CD8-positive, alpha-beta memory T cell (primary cell): ENCODE measurements around the gene GRXCR2. TPM values are rescaled to one million over a fixed set of nuclear protein-coding genes. Genes with fewer than 3 reads are reported as not detected.
A peak's percentile ranks its signal among the peaks of the same experiment; 100 is the strongest.

Experiments used
- CTCF ChIA-PET: fragments of 350-600 bp; sonication (Branson Sonifier 250); formaldehyde crosslinking; loops from one replicate; lab custom pipeline; 2021; ENCODE audit warnings: antibody characterized with exemption; lab: Charles Lee
- POLR2A ChIA-PET: fragments of 350-600 bp; sonication (Branson Sonifier 250); formaldehyde crosslinking; loops from one replicate; lab custom pipeline; 2021; ENCODE audit warnings: antibody characterized with exemption; lab: Charles Lee
- DNase-seq, 5 donors: peaks; one replicate each; pipeline versions ENCODE4 v3.0.0 to v3.0.0-alpha.2; 2020 to 2022; ENCODE audit warnings: mixed read lengths in 1 of 5
- H3K27ac ChIP-seq: one replicate; pipeline ENCODE4 v1.7.0; 2013; ENCODE audit warnings: low read depth, mild to moderate bottlenecking, low read length, moderate library complexity
- H3K27me3 ChIP-seq: 2 replicates; pipeline ENCODE4 v1.7.0; 2013; ENCODE audit warnings: low read length, mild to moderate bottlenecking; ENCODE audit not compliant: insufficient read depth, poor library complexity, severe bottlenecking
- H3K36me3 ChIP-seq: 2 replicates; pipeline ENCODE4 v1.7.0; 2013; ENCODE audit warnings: mild to moderate bottlenecking, low read length, moderate library complexity; ENCODE audit not compliant: insufficient read depth
- H3K4me1 ChIP-seq: 2 replicates; pipeline ENCODE4 v1.7.0; 2013; ENCODE audit warnings: mild to moderate bottlenecking, low read length, moderate library complexity; ENCODE audit not compliant: insufficient read depth
- H3K4me3 ChIP-seq: 2 replicates; pipeline ENCODE4 v1.7.0; 2013; ENCODE audit warnings: mild to moderate bottlenecking, low read length
- H3K9me3 ChIP-seq: 2 replicates; pipeline ENCODE4 v1.7.0; 2013; ENCODE audit warnings: mild to moderate bottlenecking, low read length
- H3K27ac Mint-ChIP-seq, 8 donors: one replicate each; pipeline ENCODE4 v1.8.0; 2020 to 2021; ENCODE audit warnings: mixed read lengths in 8 of 8, mild to moderate bottlenecking in 6 of 8, inconsistent platforms in 3 of 8, moderate library complexity in 3 of 8
- H3K27me3 Mint-ChIP-seq, 2 donors: one replicate each; pipeline ENCODE4 v1.8.0; 2020 to 2021; ENCODE audit warnings: mixed read lengths in 2 of 2, mild to moderate bottlenecking in 1 of 2, moderate library complexity in 1 of 2
- H3K36me3 Mint-ChIP-seq, 3 donors: one replicate each; pipeline ENCODE4 v1.8.0; 2020 to 2021; ENCODE audit warnings: mixed read lengths in 3 of 3, inconsistent platforms in 1 of 3, mild to moderate bottlenecking in 1 of 3
- H3K4me1 Mint-ChIP-seq, 3 donors: one replicate each; pipeline ENCODE4 v1.8.0; 2020 to 2021; ENCODE audit warnings: mixed read lengths in 3 of 3, inconsistent platforms in 1 of 3, mild to moderate bottlenecking in 1 of 3
- H3K4me3 Mint-ChIP-seq, 7 donors: one replicate each; pipeline ENCODE4 v1.8.0; 2020 to 2021; ENCODE audit warnings: mixed read lengths in 7 of 7, mild to moderate bottlenecking in 6 of 7, moderate library complexity in 4 of 7, inconsistent platforms in 2 of 7
- H3K9me3 Mint-ChIP-seq, 5 donors: one replicate each; pipeline ENCODE4 v1.8.0; 2020 to 2022; ENCODE audit warnings: mixed read lengths in 5 of 5, mild to moderate bottlenecking in 3 of 5, moderate library complexity in 2 of 5, inconsistent platforms in 1 of 5
- polyA plus RNA-seq: library from polyadenylated mRNA; unstranded; fragments of 300-500 nt; fragmentation: Illumina TruSeq; gene quantifications from one replicate; pipeline ENCODE4 v1.2.3, GENCODE V29; 2021
- total RNA-seq, 2 experiments: library from RNA; stranded (reverse); gene quantifications; one replicate each; pipeline ENCODE4 v1.2.3, GENCODE V29; 2021

GRXCR2 gene
- total and polyA plus RNA-seq, 3 experiments from 2014 or later, result not detected

GRCh38 chr5:145856285-145856818 is 16.5 kb downstream of the GRXCR2 start:
- DNase-seq, result no peak
- H3K9me3 Mint-ChIP-seq, result no peaks in the 10 kb centered on the region
- H3K9me3 ChIP-seq, result no peaks in the 10 kb centered on the region
- H3K4me1 Mint-ChIP-seq, result peaks cover 0 to 4% (median 0%) of the 10 kb centered on the region in 3 donors
- H3K27ac Mint-ChIP-seq, result peak overlapping the region in 1 of 8 donors; percentile 44
- H3K27ac ChIP-seq, result no peak overlapping the region
- ChIA-PET CTCF (no interaction called here), POLR2A (no interaction called here)
- no peaks in the 10 kb centered on the region for H3K36me3 ChIP-seq
- peak overlapping the region in 3 of 7 donors; percentile 10 to 21 (median 19) for H3K4me3 Mint-ChIP-seq
- H3K27me3 Mint-ChIP-seq, result peaks cover 0 to 5% of the 10 kb centered on the region in 2 donors
- H3K36me3 Mint-ChIP-seq, result no peaks in the 10 kb centered on the region
- H3K27me3 ChIP-seq, result no peaks in the 10 kb centered on the region
- H3K4me1 ChIP-seq, result no peaks in the 10 kb centered on the region
- H3K4me3 ChIP-seq, result no peak overlapping the region

- POLR2A ChIA-PET, result no interaction called here
- Histone ChIP-seq H3K27me3 (no peaks in the 10 kb centered on the region), H3K4me1 (no peaks in the 10 kb centered on the region), H3K36me3 (no peaks in the 10 kb centered on the region), H3K27ac (no peak overlapping the region), H3K4me3 (no peak overlapping the region), H3K9me3 (no peaks in the 10 kb centered on the region)
- DNase-seq, result no peak
- Mint-ChIP-seq H3K9me3 (no peaks in the 10 kb centered on the region), H3K4me1 (peaks cover 0 to 4% (median 0%) of the 10 kb centered on the region in 3 donors), H3K27ac (no peak overlapping the region), H3K27me3 (peaks cover 0 to 5% of the 10 kb centered on the region in 2 donors), H3K36me3 (no peaks in the 10 kb centered on the region), H3K4me3 (no peak overlapping the region)
- CTCF ChIA-PET, result no interaction called here
These were observed 17.0 kb downstream of the GRXCR2 start for GRCh38 chr5:145855763-145856267.

DNA sequence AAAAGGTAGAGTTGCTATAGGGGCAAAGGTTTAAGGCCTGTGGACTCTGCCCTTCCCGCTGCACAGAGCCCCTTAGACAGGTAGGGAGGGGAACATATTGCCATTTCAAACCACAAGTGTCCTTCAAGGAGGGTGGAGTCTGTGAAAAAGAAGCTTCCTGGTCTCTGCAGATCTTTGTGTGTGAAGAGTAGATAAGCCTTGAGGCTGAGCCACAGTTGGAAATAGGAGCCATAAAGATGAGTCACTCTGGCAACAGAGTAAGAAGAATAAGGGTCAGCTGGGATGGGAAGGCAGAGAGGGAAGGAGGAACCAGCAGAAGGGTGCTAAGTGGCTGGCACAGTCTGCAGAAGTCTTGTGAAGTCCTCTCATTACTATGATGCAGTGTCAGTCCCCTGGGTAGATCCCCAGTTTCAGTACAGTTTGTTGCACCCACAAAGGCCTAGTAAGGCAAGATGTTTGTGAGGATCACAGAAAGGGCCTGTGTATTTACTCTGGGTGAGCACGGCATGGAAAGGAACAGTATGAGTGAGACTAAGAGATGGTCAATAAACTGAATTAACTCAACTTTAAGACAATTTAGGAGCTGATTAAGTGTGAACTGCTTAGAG is 18.1 kb downstream of the GRXCR2 start:
- no peaks in the 10 kb centered on the region for H3K4me1 ChIP-seq
- no peaks in the 10 kb centered on the region for H3K9me3 Mint-ChIP-seq
- H3K4me3 ChIP-seq, result no peak overlapping the region
- CTCF ChIA-PET, result no interaction called here
- H3K36me3 ChIP-seq, result no peaks in the 10 kb centered on the region
- peaks cover 0 to 5% of the 10 kb centered on the region in 2 donors for H3K27me3 Mint-ChIP-seq
- H3K27ac ChIP-seq, result peak overlapping the region; percentile 67
- H3K27me3 ChIP-seq, result no peaks in the 10 kb centered on the region
- POLR2A ChIA-PET, result no interaction called here
- no peak overlapping the region for H3K4me3 Mint-ChIP-seq
- peaks cover 0 to 4% (median 0%) of the 10 kb centered on the region in 3 donors for H3K4me1 Mint-ChIP-seq
- no peaks in the 10 kb centered on the region for H3K9me3 ChIP-seq
- peak overlapping the region in 1 of 8 donors; percentile 3 for H3K27ac Mint-ChIP-seq
- DNase-seq, result no peak
- H3K36me3 Mint-ChIP-seq, result no peaks in the 10 kb centered on the region

DNA sequence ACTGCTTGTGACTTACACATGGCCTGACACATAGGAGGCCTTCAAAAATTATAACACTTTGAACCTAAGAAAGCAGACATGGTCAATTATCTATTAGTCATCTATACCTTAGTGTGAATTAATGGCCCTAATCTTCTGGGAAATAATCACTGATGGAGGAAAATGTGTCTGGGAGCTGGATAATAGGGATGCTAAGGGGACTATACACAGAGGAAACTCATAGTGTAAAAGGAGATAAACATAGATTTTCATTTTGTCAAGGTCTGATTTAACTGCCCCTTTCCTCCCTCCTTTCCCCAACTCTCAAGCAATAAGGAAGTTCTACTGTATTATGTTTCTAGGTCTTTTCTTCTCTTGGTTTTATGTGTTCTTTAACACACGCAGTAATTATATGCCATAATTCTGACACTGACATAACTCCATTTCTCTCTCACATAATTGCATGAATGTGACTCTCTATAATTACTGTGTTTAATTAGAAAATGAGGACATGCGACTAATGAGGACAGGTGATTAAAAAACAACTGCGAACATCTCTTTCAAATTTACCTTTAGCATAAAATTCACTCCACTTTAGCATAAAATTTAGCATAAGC is 18.9 kb downstream of the GRXCR2 start:
- Mint-ChIP-seq H3K27me3 (peaks cover 0 to 5% of the 10 kb centered on the region in 2 donors), H3K4me3 (no peak overlapping the region), H3K27ac (no peak overlapping the region), H3K9me3 (peaks cover 0 to 5% (median 0%) of the 10 kb centered on the region in 5 donors), H3K4me1 (peaks cover 0 to 4% (median 0%) of the 10 kb centered on the region in 3 donors), H3K36me3 (no peaks in the 10 kb centered on the region)
- DNase-seq, result no peak
- Histone ChIP-seq H3K4me1 (no peaks in the 10 kb centered on the region), H3K9me3 (no peaks in the 10 kb centered on the region), H3K36me3 (no peaks in the 10 kb centered on the region), H3K27me3 (no peaks in the 10 kb centered on the region), H3K4me3 (no peak overlapping the region), H3K27ac (peak overlapping the region; percentile 67)
- ChIA-PET CTCF (no interaction called here), POLR2A (no interaction called here)

DNA sequence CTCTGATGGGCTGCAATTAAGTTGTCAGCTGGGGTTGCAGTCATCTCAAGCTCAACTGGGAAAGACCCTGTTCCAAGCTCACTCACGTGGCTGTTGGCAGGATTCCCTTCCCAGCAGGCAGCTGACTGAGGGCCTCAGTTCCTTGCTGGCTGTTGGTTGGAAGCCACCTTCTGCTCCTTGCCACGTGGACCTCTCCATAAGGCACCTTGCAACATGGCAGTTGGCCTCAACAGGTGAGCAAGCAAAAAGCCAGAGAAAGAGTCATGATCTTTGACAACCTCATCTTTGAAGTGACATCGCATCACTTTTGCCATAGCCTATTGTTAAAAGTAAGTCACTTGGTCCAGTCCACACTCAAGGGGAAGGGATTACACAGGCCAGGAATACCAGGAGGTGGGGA is 19.8 kb downstream of the GRXCR2 start:
- no peaks in the 10 kb centered on the region for H3K36me3 ChIP-seq
- peaks cover 0 to 5% (median 0%) of the 10 kb centered on the region in 5 donors for H3K9me3 Mint-ChIP-seq
- H3K27me3 ChIP-seq, result no peaks in the 10 kb centered on the region
- H3K27ac Mint-ChIP-seq, result no peak overlapping the region
- no peaks in the 10 kb centered on the region for H3K4me1 ChIP-seq
- no peak for DNase-seq
- no peak overlapping the region for H3K27ac ChIP-seq
- no peak overlapping the region for H3K4me3 ChIP-seq
- H3K36me3 Mint-ChIP-seq, result no peaks in the 10 kb centered on the region
- CTCF ChIA-PET, result interaction anchor here (1.5 kb wide), 1 partner anchor 18 kb away, joined by 3 read pairs; the partner anchor contains the start of gene PRELID2
- H3K9me3 ChIP-seq, result no peaks in the 10 kb centered on the region
- no peak overlapping the region for H3K4me3 Mint-ChIP-seq
- peaks cover under 1 to 5% of the 10 kb centered on the region in 2 donors for H3K27me3 Mint-ChIP-seq
- H3K4me1 Mint-ChIP-seq, result peaks cover 0 to 4% (median 0%) of the 10 kb centered on the region in 3 donors
- POLR2A ChIA-PET, result no interaction called here

DNA sequence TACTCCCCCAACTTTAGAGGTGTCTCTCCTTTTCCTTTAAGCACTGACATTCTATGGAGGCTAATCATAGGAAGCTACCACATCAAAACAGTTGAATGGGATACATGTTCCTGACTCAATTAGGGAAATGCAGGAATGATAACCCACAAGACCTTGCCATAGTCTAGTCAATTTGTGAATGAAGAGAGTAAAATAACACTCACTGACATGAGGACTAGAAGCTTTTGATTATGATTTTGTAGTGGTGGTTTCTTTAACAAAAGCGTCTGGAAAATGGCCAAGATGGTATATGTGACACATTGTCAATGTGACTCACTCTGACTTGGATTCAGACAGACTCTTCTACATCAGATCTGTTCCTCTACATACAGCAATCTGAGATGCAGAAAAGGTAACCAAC is 24.0 kb downstream of the GRXCR2 start:
- H3K4me3 Mint-ChIP-seq, result no peak overlapping the region
- Histone ChIP-seq H3K27ac (no peak overlapping the region), H3K9me3 (no peaks in the 10 kb centered on the region), H3K27me3 (no peaks in the 10 kb centered on the region), H3K4me3 (no peak overlapping the region), H3K36me3 (no peaks in the 10 kb centered on the region), H3K4me1 (no peaks in the 10 kb centered on the region)
- H3K27me3 Mint-ChIP-seq, result peaks cover 6% of the 10 kb centered on the region in 2 donors
- peaks cover 0 to 5% (median 0%) of the 10 kb centered on the region in 5 donors for H3K9me3 Mint-ChIP-seq
- H3K4me1 Mint-ChIP-seq, result no peaks in the 10 kb centered on the region
- DNase-seq, result no peak
- no peak overlapping the region for H3K27ac Mint-ChIP-seq
- POLR2A ChIA-PET, result no interaction called here
- no peaks in the 10 kb centered on the region for H3K36me3 Mint-ChIP-seq
- CTCF ChIA-PET, result no interaction called here

DNA sequence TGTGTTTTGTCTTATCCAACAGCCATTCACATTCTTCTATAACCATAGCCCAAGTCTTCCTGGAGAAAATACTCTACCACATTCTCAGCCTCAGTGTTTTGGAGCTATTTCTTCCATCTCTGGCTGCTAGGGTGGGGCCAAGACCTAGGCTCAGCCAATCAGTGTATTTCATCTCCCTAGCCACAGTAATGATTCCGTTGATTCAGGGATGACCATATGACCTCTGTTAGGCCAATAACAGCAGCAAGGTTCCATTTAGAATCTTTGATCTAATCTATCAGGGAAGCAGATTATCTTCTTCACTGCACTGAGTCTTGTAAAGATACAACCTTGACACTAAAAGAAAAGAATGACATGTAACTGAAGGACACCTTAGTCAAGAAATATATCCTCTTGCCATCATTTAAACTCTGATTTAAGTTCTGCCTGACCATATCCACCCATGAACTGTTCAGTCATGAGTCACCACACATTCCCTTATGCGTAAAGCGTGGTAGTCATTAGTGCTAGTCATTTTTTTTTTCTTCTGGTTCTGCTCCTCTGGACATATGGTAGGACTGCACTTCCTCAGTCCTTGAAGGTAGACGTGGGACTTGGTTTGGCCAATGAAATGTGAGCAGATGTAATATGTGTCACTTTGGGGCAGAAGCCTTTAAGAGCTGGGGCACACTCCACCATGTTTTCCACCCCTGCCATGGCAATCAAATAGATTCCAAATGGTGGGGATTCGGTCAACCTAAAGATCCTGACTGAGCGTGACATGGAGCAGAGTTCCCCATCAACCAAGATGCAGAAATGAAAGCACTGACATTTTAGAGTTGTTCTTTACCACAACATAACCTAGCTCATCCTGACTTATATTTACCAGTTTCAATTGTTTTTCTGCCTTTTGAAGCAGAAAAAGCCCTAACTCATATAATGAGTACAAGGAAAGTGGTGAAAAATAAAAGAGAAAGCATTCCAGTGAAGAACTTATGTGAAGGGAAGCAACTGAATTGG is 25.0 kb downstream of the GRXCR2 start:
- H3K27ac Mint-ChIP-seq, result no peak overlapping the region
- ChIA-PET POLR2A (no interaction called here), CTCF (no interaction called here)
- H3K36me3 Mint-ChIP-seq, result no peaks in the 10 kb centered on the region
- Histone ChIP-seq H3K27me3 (no peaks in the 10 kb centered on the region), H3K27ac (no peak overlapping the region), H3K4me3 (no peak overlapping the region), H3K4me1 (no peaks in the 10 kb centered on the region), H3K36me3 (no peaks in the 10 kb centered on the region), H3K9me3 (no peaks in the 10 kb centered on the region)
- H3K4me1 Mint-ChIP-seq, result no peaks in the 10 kb centered on the region
- H3K4me3 Mint-ChIP-seq, result no peak overlapping the region
- peaks cover 6 to 8% of the 10 kb centered on the region in 2 donors for H3K27me3 Mint-ChIP-seq
- DNase-seq, result no peak
- peaks cover 0 to 5% (median 0%) of the 10 kb centered on the region in 5 donors for H3K9me3 Mint-ChIP-seq
